Measurements from ENCODE around the gene TRPC1.
A peak's percentile ranks its signal among the peaks of the same experiment; 100 is the strongest.

TRPC1 gene

GRCh38 chr3:142846779-142847577 lies 123.1 kb downstream of the TRPC1 start:
- no peak for DNase-seq

GRCh38 chr3:142849148-142849547 lies 125.3 kb downstream of the TRPC1 start:
- no peak for DNase-seq

DNA sequence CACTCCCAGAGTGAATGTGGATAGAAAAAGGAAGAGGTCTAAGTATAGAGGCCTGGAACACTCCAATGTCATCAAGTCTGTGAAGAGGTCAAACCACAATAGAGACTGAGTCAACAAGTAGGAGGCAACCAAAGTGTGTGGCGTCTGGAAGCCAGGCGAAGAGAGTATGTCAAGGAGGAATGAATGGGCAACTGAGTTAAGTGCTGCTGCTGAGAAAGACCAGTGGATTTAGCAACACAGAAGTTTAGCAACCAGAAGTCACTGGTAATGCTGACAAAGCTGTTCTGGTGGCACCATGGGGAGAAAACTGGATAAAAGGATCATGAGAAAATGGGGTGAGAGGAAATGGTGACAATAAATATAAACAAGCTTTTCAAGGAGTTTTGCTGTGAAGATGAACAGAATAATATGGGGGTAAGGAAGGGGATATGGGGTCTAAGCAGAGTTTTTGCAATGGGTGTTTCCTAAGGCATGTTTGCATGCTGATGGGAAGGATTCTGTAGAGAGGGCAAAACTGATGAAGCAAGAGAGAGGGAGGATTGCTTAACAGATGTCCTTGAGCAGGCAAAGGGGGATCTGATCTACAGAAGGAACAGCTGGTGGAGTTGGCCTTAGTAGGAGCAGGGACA lies 126.7 kb downstream of the TRPC1 start:
- peak; percentile 98 for DNase-seq

GRCh38 chr3:142852009-142852408 lies 128.2 kb downstream of the TRPC1 start:
- DNase-seq, result no peak

DNA sequence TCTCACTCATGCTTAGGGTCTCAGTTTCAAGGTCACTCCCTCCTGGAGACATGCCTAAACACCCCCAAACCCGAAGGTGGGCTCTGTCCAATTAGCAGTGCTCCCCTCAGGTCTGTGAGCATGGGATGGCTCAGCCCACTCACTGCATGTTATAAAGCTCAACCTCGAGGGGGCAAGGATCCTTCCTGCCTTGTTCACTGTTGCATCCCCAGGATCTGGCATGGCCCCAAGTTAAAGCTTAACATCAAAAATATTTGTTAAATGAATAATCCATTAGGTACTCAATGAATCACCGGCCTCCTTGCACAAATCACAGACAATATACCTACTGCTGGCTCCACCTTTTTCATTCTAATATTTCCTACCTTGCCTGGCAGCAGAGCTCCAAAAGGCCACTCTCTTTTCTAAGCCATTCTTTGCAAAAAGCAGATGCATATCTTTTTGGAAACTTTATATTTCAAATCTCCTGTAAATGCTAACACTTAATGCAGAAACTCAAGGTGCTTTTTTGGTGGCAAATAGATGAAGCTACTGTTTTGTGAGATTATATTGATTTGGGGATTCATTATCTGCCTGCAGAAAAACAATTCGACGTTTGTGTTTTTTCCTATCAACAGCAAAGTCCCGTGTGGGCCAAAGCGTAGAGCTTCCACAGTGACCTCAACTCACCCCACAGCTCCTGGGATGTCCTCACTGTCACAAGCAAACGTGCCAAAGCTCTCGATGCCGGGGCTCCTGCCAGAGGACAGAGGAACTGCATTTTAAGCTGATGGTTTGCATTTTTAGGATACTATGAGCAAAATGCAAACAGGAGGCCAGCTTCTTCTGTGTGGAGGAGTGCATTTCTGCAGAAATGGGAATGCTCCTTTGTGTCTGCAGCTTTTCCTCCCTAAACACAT lies 129.7 kb downstream of the TRPC1 start:
- DNase-seq, result no peak

- DNase-seq, result peak; percentile 98
Observed at GRCh38 chr3:142857056-142857455, 133.2 kb downstream of the TRPC1 start.

Data from DMS 273 treated with DMSO at 0.1 percent for 48 hours (cell line).